Suprapubic skin (tissue), 3 donors: ENCODE data around the gene DOLPP1.

ENCODE experiments used
- EP300 ChIP-seq: sonication (generic); formaldehyde crosslinking; IDR thresholded peaks from one replicate; pipeline ENCODE4 v1.6.1; 2017; ENCODE audit warnings: antibody characterized with exemption
- POLR2A ChIP-seq, 2 donors: fragments of 450-650 bp; IDR thresholded peaks; one replicate each; pipeline ENCODE4 v1.6.1; 2017; ENCODE audit warnings: antibody characterized with exemption in 2 of 2, mild to moderate bottlenecking in 2 of 2, moderate library complexity in 2 of 2
- TF ChIP-seq, protein P1 (sequence below), 2 donors: fragments of 200-600 bp in 1 of 2; fragments of 450-650 bp in 1 of 2; sonication (generic) in 1 of 2; IDR thresholded peaks; one replicate each; pipeline ENCODE4 v1.5.1; 2016 to 2019; ENCODE audit warnings: antibody characterized with exemption in 2 of 2, mild to moderate bottlenecking in 1 of 2, moderate library complexity in 1 of 2

- TF ChIP-seq, protein P1, sequence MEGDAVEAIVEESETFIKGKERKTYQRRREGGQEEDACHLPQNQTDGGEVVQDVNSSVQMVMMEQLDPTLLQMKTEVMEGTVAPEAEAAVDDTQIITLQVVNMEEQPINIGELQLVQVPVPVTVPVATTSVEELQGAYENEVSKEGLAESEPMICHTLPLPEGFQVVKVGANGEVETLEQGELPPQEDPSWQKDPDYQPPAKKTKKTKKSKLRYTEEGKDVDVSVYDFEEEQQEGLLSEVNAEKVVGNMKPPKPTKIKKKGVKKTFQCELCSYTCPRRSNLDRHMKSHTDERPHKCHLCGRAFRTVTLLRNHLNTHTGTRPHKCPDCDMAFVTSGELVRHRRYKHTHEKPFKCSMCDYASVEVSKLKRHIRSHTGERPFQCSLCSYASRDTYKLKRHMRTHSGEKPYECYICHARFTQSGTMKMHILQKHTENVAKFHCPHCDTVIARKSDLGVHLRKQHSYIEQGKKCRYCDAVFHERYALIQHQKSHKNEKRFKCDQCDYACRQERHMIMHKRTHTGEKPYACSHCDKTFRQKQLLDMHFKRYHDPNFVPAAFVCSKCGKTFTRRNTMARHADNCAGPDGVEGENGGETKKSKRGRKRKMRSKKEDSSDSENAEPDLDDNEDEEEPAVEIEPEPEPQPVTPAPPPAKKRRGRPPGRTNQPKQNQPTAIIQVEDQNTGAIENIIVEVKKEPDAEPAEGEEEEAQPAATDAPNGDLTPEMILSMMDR (IDR thresholded peaks at IDR 0.05) = peak; percentile 2 to 71
- TF ChIP-seq POLR2A (IDR thresholded peaks at IDR 0.05) (no peak), EP300 (no peak)
These were observed 22.1 kb downstream of the DOLPP1 start for GRCh38 chr9:129102791-129103594.
